HepG2 (cell line): ENCODE data around the gene LYRM9. TPM values are rescaled to one million over a fixed set of nuclear protein-coding genes. Genes with fewer than 3 reads are reported as not detected.

Experiments
- ATAC-seq: fragments of 200-7000 bp; cut with Tn5 transposase; 3 replicates; pipeline ENCODE4 v1.9.1; 2020; ENCODE audit warnings: mild to moderate bottlenecking, moderate library complexity
- BruUV-seq: library from RNA; stranded (reverse); fragments of 400-500 nt; replicated peaks from 2 replicates; lab custom pipeline; 2021; lab: Mats Ljungman, UMichigan
- CTCF ChIA-PET: fragments of 300-600 bp; formaldehyde crosslinking; extraction: SDS; loops from one replicate; lab custom pipeline; 2021; ENCODE audit warnings: low total read pairs, inconsistent platforms, low intra/inter-chr PET ratio; lab: Yijun Ruan, JAX
- POLR2A ChIA-PET: fragments of 350-600 bp; sonication (Branson Sonifier 250); formaldehyde crosslinking; loops from one replicate; lab custom pipeline; 2020; ENCODE audit warnings: antibody characterized with exemption, inconsistent platforms; lab: Yijun Ruan, JAX
- DNase-seq: peaks from one replicate; pipeline ENCODE4 v3.0.0-alpha.2; 2015; ENCODE audit warnings: low spot score
- FAIRE-seq: peaks from 3 replicates; lab custom pipeline; 2011; peaks lifted over from hg19 to GRCh38; lab: Jason Lieb, UNC
- H2AFZ ChIP-seq: one replicate; pipeline ENCODE4 v1.6.1; 2011; ENCODE audit warnings: low read length, inconsistent platforms
- H3K27ac ChIP-seq: fragments of 300-600 bp; 3 replicates; pipeline ENCODE4 v1.8.0; 2011; ENCODE audit warnings: mixed run types, mild to moderate bottlenecking, mixed read lengths, low read length, inconsistent platforms; ENCODE audit not compliant: insufficient read depth; ENCODE audit errors: extremely low read length
- H3K27me3 ChIP-seq, 2 experiments: fragments of 200-600 bp in 1 of 2; 2 replicates in 1 of 2; 3 replicates in 1 of 2; pipeline versions ENCODE4 v1.6.0 to v1.8.0; 2011; ENCODE audit warnings: low read length in 2 of 2, mild to moderate bottlenecking in 2 of 2, moderate library complexity in 2 of 2, inconsistent platforms in 1 of 2; ENCODE audit not compliant: insufficient read depth in 2 of 2, control insufficient read depth in 1 of 2
- H3K36me3 ChIP-seq, 2 experiments: fragments of 200-600 bp in 1 of 2; replicated peaks in 1 of 2; 2 replicates in 1 of 2; 3 replicates in 1 of 2; pipeline versions ENCODE4 v1.5.1 to v1.8.0; 2011; ENCODE audit warnings: low read length in 2 of 2, inconsistent platforms in 1 of 2; ENCODE audit not compliant: insufficient read depth in 2 of 2, control insufficient read depth in 1 of 2
- H3K4me1 ChIP-seq: 2 replicates; pipeline ENCODE4 v1.5.1; 2012; ENCODE audit warnings: low read length, inconsistent platforms; ENCODE audit not compliant: insufficient read depth
- H3K4me2 ChIP-seq: 2 replicates; pipeline ENCODE4 v1.6.0; 2011; ENCODE audit warnings: low read depth, low read length, inconsistent platforms
- H3K4me3 ChIP-seq, 3 experiments: fragments of 200-600 bp in 1 of 3; sonication (generic), shearing (Covaris generic) in 1 of 3; replicated peaks in 1 of 3; 2 replicates each; pipeline ENCODE4 v1.5.1; 2011 to 2016; ENCODE audit warnings: low read length in 3 of 3, inconsistent platforms in 2 of 3, low read depth in 2 of 3, mild to moderate bottlenecking in 2 of 3, control low read depth in 1 of 3, mixed read lengths in 1 of 3; ENCODE audit not compliant: insufficient read depth in 1 of 3
- H3K79me2 ChIP-seq: one replicate; pipeline ENCODE4 v1.6.1; 2011; ENCODE audit warnings: low read length, inconsistent platforms; ENCODE audit not compliant: insufficient read depth
- H3K9ac ChIP-seq: 2 replicates; pipeline ENCODE4 v1.6.0; 2011; ENCODE audit warnings: mild to moderate bottlenecking, low read depth, low read length, inconsistent platforms; ENCODE audit not compliant: insufficient read depth
- H3K9me3 ChIP-seq: 2 replicates; pipeline ENCODE4 v1.5.1; 2012; ENCODE audit warnings: mild to moderate bottlenecking, low read length
- H4K20me1 ChIP-seq: 2 replicates; pipeline ENCODE4 v1.6.0; 2011; ENCODE audit warnings: inconsistent platforms, mild to moderate bottlenecking, low read length, moderate library complexity; ENCODE audit not compliant: insufficient read depth
- AHDC1 ChIP-seq: sonication (generic); formaldehyde crosslinking; IDR thresholded peaks from 2 replicates; pipeline ENCODE4 v1.5.1; 2020; ENCODE audit warnings: mild to moderate bottlenecking, missing genetic modification reagents, borderline replicate concordance
- ARNT ChIP-seq: fragments of 450-650 bp; IDR thresholded peaks from 2 replicates; pipeline ENCODE4 v1.6.1; 2017
- CEBPG ChIP-seq: IDR thresholded peaks from 2 replicates; pipeline ENCODE4 v1.6.1; 2016
- DNMT3B ChIP-seq: conservative IDR thresholded peaks from 2 replicates; pipeline ENCODE4 v1.6.1; 2016; ENCODE audit warnings: missing biosample characterization, control low read depth
- GTF3A ChIP-seq: sonication (generic); formaldehyde crosslinking; conservative IDR thresholded peaks from 2 replicates; pipeline ENCODE4 v1.4.0; 2020; ENCODE audit warnings: mild to moderate bottlenecking, missing genetic modification reagents
- NFKB2 ChIP-seq: sonication (generic); formaldehyde crosslinking; IDR thresholded peaks from 2 replicates; pipeline ENCODE4 v1.4.0; 2020; ENCODE audit warnings: missing genetic modification reagents, borderline replicate concordance
- POLR2AphosphoS5 ChIP-seq: IDR thresholded peaks from 2 replicates; pipeline ENCODE4 v1.6.1; 2012; ENCODE audit warnings: low read depth, low read length
- TCF12 ChIP-seq, 2 experiments: fragments of 450-650 bp in 1 of 2; sonication (generic) in 1 of 2; formaldehyde crosslinking in 1 of 2; IDR thresholded peaks; 2 replicates each; pipeline versions ENCODE4 v1.6.1 to v1.8.0; 2017 to 2022; ENCODE audit warnings: antibody characterized with exemption in 1 of 2, mild to moderate bottlenecking in 1 of 2, missing genetic modification reagents in 1 of 2, moderate library complexity in 1 of 2
- ZMAT3 ChIP-seq: sonication (generic); formaldehyde crosslinking; conservative IDR thresholded peaks from 2 replicates; pipeline ENCODE4 v1.7.0; 2021; ENCODE audit warnings: missing genetic modification reagents
- ZNF331 ChIP-seq: sonication (generic); formaldehyde crosslinking; IDR thresholded peaks from 2 replicates; pipeline ENCODE4 v1.4.0; 2020; ENCODE audit warnings: missing genetic modification reagents
- ZNF788 ChIP-seq: sonication (generic); formaldehyde crosslinking; IDR thresholded peaks from 2 replicates; pipeline ENCODE4 v1.5.0; 2020; ENCODE audit warnings: mild to moderate bottlenecking, missing genetic modification reagents, borderline replicate concordance
- ZNF790 ChIP-seq: sonication (generic); formaldehyde crosslinking; IDR thresholded peaks from 2 replicates; pipeline ENCODE4 v1.8.0; 2022; ENCODE audit warnings: missing genetic modification reagents, mild to moderate bottlenecking, borderline replicate concordance
- ZSCAN30 ChIP-seq: sonication (generic); formaldehyde crosslinking; IDR thresholded peaks from 2 replicates; pipeline ENCODE4 v1.5.0; 2020; ENCODE audit warnings: mild to moderate bottlenecking, missing genetic modification reagents
- ZSCAN31 ChIP-seq: sonication (generic); formaldehyde crosslinking; IDR thresholded peaks from 2 replicates; pipeline ENCODE4 v1.5.0; 2020; ENCODE audit warnings: low read depth, mild to moderate bottlenecking, missing genetic modification reagents
- ZSCAN9 ChIP-seq: IDR thresholded peaks from 2 replicates; pipeline ENCODE4 v1.6.1; 2016; ENCODE audit warnings: borderline replicate concordance
- WGBS: methylation state at CpG from one replicate; pipeline ENCODE4 v1.1.6; 2017; ENCODE audit warnings: low lambda C conversion rate; 5-methylcytosine and 5-hydroxymethylcytosine counted together
- in situ Hi-C: cut with HindIII; loops from 2 replicates; pipeline ENCODE4 v1.10.0; 2017; ENCODE audit warnings: low pct_unique_long_range_greater_than_20kb; ENCODE audit not compliant: extremely low pct_ligation_motif_present
- intact Hi-C: fragments of 100-400 bp; cut with micrococcal nuclease; formaldehyde crosslinking; loops from one replicate; pipeline ENCODE4 v1.10.0; 2022; ENCODE audit not compliant: unreplicated experiment
- polyA plus RNA-seq, 8 experiments: library from polyadenylated mRNA; depleted of rRNA in 3 of 8; stranded (reverse) in 7 of 8; unstranded in 1 of 8; fragments of >200 nt; fragmentation: Illumina TruSeq in 4 of 8; extraction: Trizol in 4 of 8; gene quantifications; 2 replicates each; pipeline versions ENCODE4 v1.2.1 to v1.2.3, GENCODE V29; 2011 to 2016; ENCODE audit warnings: low read depth in 4 of 8, missing spikeins in 1 of 8, mixed read lengths in 1 of 8; ENCODE audit not compliant: insufficient read depth in 1 of 8
- total RNA-seq, 5 experiments: library from RNA; depleted of rRNA; stranded (reverse); fragments of >200 nt; fragmentation: Illumina TruSeq; extraction: Trizol; gene quantifications; 2 replicates each; pipeline ENCODE4 v1.2.3, GENCODE V29; 2016; ENCODE audit warnings: low read depth in 1 of 5
- TF ChIP-seq, protein P1 (sequence below): IDR thresholded peaks from 2 replicates; pipeline ENCODE4 v1.6.1; 2016; ENCODE audit warnings: low read depth

The LYRM9 gene
- total and polyA plus RNA-seq, 2 of the 13 experiments (the other 11 are each of a cell fraction or from before 2014, with no cell fraction given): 0.24 to 0.66 TPM

DNA sequence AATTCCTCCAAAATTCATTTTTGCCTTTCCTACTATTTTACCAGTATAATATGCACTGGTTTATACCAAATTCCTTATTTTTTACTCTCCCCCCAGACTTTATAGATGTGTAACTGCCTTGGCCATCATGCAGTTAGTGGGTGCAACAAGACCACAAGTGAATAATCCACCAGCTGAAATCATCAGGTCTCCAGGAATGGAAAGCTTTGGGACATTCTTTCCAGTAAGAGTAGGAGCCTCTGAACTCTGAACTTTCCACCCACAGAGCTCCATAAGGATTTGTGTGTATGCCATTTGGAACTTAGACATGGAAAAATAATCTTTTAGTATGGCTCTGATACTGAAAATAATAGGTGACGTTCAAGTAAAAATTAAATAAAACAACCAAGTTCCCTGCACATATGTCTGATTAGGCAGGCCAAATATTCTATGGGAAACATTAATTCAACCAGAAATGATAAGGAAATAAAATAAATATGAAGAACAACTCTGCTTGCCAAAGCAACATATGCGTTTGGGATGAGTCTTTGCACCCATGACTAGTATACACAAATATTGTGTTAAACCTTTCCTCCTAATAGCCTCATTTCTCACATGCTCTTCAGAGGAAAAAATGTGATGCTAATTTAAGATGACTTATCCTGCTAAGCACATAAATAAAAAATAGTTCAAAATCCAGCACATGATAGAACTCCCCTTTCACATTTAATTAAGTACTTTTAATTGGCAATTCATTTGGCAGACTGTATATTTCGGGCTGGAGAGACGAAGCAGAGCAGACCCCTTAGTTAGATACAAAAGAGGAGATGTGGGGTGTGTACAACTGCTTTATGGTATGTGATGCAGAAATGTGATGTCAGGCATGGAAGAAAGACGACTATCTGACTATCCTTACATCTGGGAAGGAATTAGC is 11.6 kb upstream of the LYRM9 start:
- DNase-seq (no peak), ATAC-seq (no peak), FAIRE-seq (no peak)
- Histone ChIP-seq H3K79me2 (no peaks in the 10 kb centered on the region), H2AFZ (no peak overlapping the region), H3K4me1 (peaks cover 16% of the 10 kb centered on the region), H3K9me3 (no peaks in the 10 kb centered on the region), H3K4me3 (no peak overlapping the region), H3K4me2 (no peak overlapping the region), H3K27me3 (no peaks in the 10 kb centered on the region), H4K20me1 (no peaks in the 10 kb centered on the region), H3K9ac (no peak overlapping the region), H3K36me3 (no peaks in the 10 kb centered on the region), H3K27ac (no peak overlapping the region)
- POLR2A ChIA-PET: no interaction called here
- BruUV-seq: no TSS peak
- in situ Hi-C loops (no loop called here), intact Hi-C loops (no loop called here)
- CTCF ChIA-PET: no interaction called here
- TF ChIP-seq, protein P1, sequence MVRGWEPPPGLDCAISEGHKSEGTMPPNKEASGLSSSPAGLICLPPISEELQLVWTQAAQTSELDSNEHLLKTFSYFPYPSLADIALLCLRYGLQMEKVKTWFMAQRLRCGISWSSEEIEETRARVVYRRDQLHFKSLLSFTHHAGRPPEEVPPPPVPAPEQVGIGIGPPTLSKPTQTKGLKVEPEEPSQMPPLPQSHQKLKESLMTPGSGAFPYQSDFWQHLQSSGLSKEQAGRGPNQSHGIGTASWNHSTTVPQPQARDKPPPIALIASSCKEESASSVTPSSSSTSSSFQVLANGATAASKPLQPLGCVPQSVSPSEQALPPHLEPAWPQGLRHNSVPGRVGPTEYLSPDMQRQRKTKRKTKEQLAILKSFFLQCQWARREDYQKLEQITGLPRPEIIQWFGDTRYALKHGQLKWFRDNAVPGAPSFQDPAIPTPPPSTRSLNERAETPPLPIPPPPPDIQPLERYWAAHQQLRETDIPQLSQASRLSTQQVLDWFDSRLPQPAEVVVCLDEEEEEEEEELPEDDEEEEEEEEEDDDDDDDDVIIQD (CRISPR knock-in tag): no peak
- TF ChIP-seq ZSCAN9 (CRISPR knock-in tag) (no peak), ZSCAN31 (no peak), NFKB2 (CRISPR knock-in tag) (no peak), ZNF331 (no peak), ARNT (no peak), ZNF788 (no peak), ZNF790 (no peak), GTF3A (no peak), POLR2AphosphoS5 (no peak), TCF12 (IDR thresholded peaks at IDR 0.05) (no peak), TCF12 (CRISPR knock-in tag; IDR thresholded peaks at IDR 0.05) (no peak), ZMAT3 (CRISPR knock-in tag) (no peak), CEBPG (CRISPR knock-in tag) (no peak), AHDC1 (no peak), DNMT3B (CRISPR knock-in tag) (no peak), ZSCAN30 (CRISPR knock-in tag) (no peak)
- 17% methylated on average over 5 of the region's 5 CpGs for WGBS
